CD4-positive, CD25-positive, alpha-beta regulatory T cell (primary cell): ENCODE measurements around the gene AKR1E2. TPM values are rescaled to one million over a fixed set of nuclear protein-coding genes. Genes with fewer than 3 reads are reported as not detected.

ENCODE experiments used
- ATAC-seq, 2 donors: fragments of 150-1000 bp; cut with Tn5 transposase; one replicate each; pipeline ENCODE4 v1.10.0; 2021; ENCODE audit warnings: low read depth in 2 of 2, moderate number of reproducible peaks in 2 of 2, moderate library complexity in 1 of 2
- DNase-seq, 3 donors: peaks; one replicate each; pipeline versions ENCODE4 v3.0.0 to v3.0.0-alpha.2; 2012 to 2022; ENCODE audit warnings: mixed read lengths in 1 of 3
- H3K27ac ChIP-seq: one replicate; pipeline ENCODE4 v1.7.0; 2013; ENCODE audit warnings: mild to moderate bottlenecking, low read length; ENCODE audit not compliant: insufficient read depth, poor library complexity, severe bottlenecking
- H3K27me3 ChIP-seq: one replicate; pipeline ENCODE4 v1.7.0; 2013; ENCODE audit warnings: low read length; ENCODE audit not compliant: control insufficient read depth, insufficient read depth
- H3K36me3 ChIP-seq: one replicate; pipeline ENCODE4 v1.7.0; 2013; ENCODE audit warnings: mild to moderate bottlenecking, low read length, moderate library complexity; ENCODE audit not compliant: control insufficient read depth, insufficient read depth
- H3K4me1 ChIP-seq: 2 replicates; pipeline ENCODE4 v1.7.0; 2013; ENCODE audit warnings: mild to moderate bottlenecking, low read length; ENCODE audit not compliant: insufficient read depth, control insufficient read depth, poor library complexity, severe bottlenecking
- H3K4me3 ChIP-seq: one replicate; pipeline ENCODE4 v1.7.0; 2013; ENCODE audit warnings: low read depth, mild to moderate bottlenecking, low read length, moderate library complexity
- H3K9me3 ChIP-seq, 2 experiments: 1 replicate in 1 of 2; 2 replicates in 1 of 2; pipeline ENCODE4 v1.7.0; 2013; ENCODE audit warnings: low read length in 2 of 2, mild to moderate bottlenecking in 1 of 2, moderate library complexity in 1 of 2; ENCODE audit not compliant: control insufficient read depth in 2 of 2
- H3K27ac Mint-ChIP-seq, 3 donors: one replicate each; pipeline ENCODE4 v1.8.0; 2020 to 2022; ENCODE audit warnings: mild to moderate bottlenecking in 3 of 3, mixed read lengths in 3 of 3, moderate library complexity in 2 of 3
- H3K27me3 Mint-ChIP-seq: one replicate; pipeline ENCODE4 v1.8.0; 2022; ENCODE audit warnings: mild to moderate bottlenecking, mixed read lengths
- H3K36me3 Mint-ChIP-seq: one replicate; pipeline ENCODE4 v1.8.0; 2020; ENCODE audit warnings: mixed read lengths
- H3K4me1 Mint-ChIP-seq, 4 donors: one replicate each; pipeline ENCODE4 v1.8.0; 2020 to 2022; ENCODE audit warnings: mixed read lengths in 4 of 4, mild to moderate bottlenecking in 1 of 4
- H3K4me3 Mint-ChIP-seq, 4 donors: one replicate each; pipeline ENCODE4 v1.8.0; 2020 to 2022; ENCODE audit warnings: mild to moderate bottlenecking in 4 of 4, mixed read lengths in 4 of 4, moderate library complexity in 3 of 4
- H3K9me3 Mint-ChIP-seq, 7 donors: one replicate each; pipeline ENCODE4 v1.8.0; 2020 to 2022; ENCODE audit warnings: mixed read lengths in 7 of 7, mild to moderate bottlenecking in 3 of 7, moderate library complexity in 2 of 7
- polyA plus RNA-seq, 4 donors: library from polyadenylated mRNA; unstranded; fragments of 300-500 nt; fragmentation: Illumina TruSeq; gene quantifications; one replicate each; pipeline ENCODE4 v1.2.3, GENCODE V29; 2021
- total RNA-seq: library from RNA; stranded (reverse); gene quantifications from one replicate; pipeline ENCODE4 v1.2.3, GENCODE V29; 2022

The AKR1E2 gene
- total and polyA plus RNA-seq, 5 donors from 2014 or later: 0.26 to 4.5 (median 0.76) TPM; not detected in 1

- DNase-seq (no peak), ATAC-seq (no peak)
- Histone ChIP-seq H3K9me3 (no peaks in the 10 kb centered on the region), H3K4me1 (peaks cover 5% of the 10 kb centered on the region), H3K27ac (no peak overlapping the region), H3K36me3 (no peaks in the 10 kb centered on the region), H3K27me3 (peaks cover 30% of the 10 kb centered on the region), H3K4me3 (no peak overlapping the region)
- H3K36me3 Mint-ChIP-seq: peaks cover 8% of the 10 kb centered on the region
- H3K4me3 Mint-ChIP-seq: peak overlapping the region; percentile 35 to 78 (median 72)
- no peak overlapping the region for H3K27ac Mint-ChIP-seq
- H3K9me3 Mint-ChIP-seq: peaks cover 0 to 2% (median 0%) of the 10 kb centered on the region in 7 donors
- H3K4me1 Mint-ChIP-seq: peaks cover 0 to 13% (median 7%) of the 10 kb centered on the region in 4 donors
- H3K27me3 Mint-ChIP-seq: peaks cover 70% of the 10 kb centered on the region
Observed at GRCh38 chr10:4826792-4827324, 851 bp downstream of the AKR1E2 start.

- H3K36me3 Mint-ChIP-seq: peaks cover 8% of the 10 kb centered on the region
- ATAC-seq (no peak), DNase-seq (no peak)
- Histone ChIP-seq H3K27me3 (peaks cover 30% of the 10 kb centered on the region), H3K36me3 (no peaks in the 10 kb centered on the region), H3K9me3 (no peaks in the 10 kb centered on the region), H3K4me1 (peaks cover 5% of the 10 kb centered on the region), H3K4me3 (no peak overlapping the region), H3K27ac (no peak overlapping the region)
- peaks cover 62% of the 10 kb centered on the region for H3K27me3 Mint-ChIP-seq
- no peak overlapping the region for H3K27ac Mint-ChIP-seq
- H3K9me3 Mint-ChIP-seq: peaks cover 0 to 1% (median 0%) of the 10 kb centered on the region in 7 donors
- peak overlapping the region in 1 of 4 donors; percentile 46 for H3K4me3 Mint-ChIP-seq
- peaks cover 0 to 13% (median 7%) of the 10 kb centered on the region in 4 donors for H3K4me1 Mint-ChIP-seq
Observed at GRCh38 chr10:4828005-4828404, 2.0 kb downstream of the AKR1E2 start.

GRCh38 chr10:4830551-4830950, 4.5 kb downstream of the AKR1E2 start:
- Mint-ChIP-seq H3K27me3 (peaks cover 48% of the 10 kb centered on the region), H3K9me3 (peaks cover 0 to 1% (median 0%) of the 10 kb centered on the region in 7 donors), H3K27ac (no peak overlapping the region), H3K4me3 (no peak overlapping the region), H3K4me1 (peaks cover 1 to 22% (median 8%) of the 10 kb centered on the region in 4 donors), H3K36me3 (peaks cover 11% of the 10 kb centered on the region)
- Histone ChIP-seq H3K36me3 (no peaks in the 10 kb centered on the region), H3K4me3 (no peak overlapping the region), H3K9me3 (no peaks in the 10 kb centered on the region), H3K27me3 (peaks cover 22% of the 10 kb centered on the region), H3K4me1 (peaks cover 5% of the 10 kb centered on the region), H3K27ac (no peak overlapping the region)
- DNase-seq (no peak), ATAC-seq (no peak)

- H3K4me3 Mint-ChIP-seq: no peak overlapping the region
- peaks cover 0 to 1% (median 0%) of the 10 kb centered on the region in 7 donors for H3K9me3 Mint-ChIP-seq
- no peak for ATAC-seq
- Histone ChIP-seq H3K27me3 (peaks cover 22% of the 10 kb centered on the region), H3K36me3 (no peaks in the 10 kb centered on the region), H3K4me3 (no peak overlapping the region), H3K27ac (no peak overlapping the region), H3K4me1 (peaks cover 8% of the 10 kb centered on the region), H3K9me3 (no peaks in the 10 kb centered on the region)
- no peak overlapping the region for H3K27ac Mint-ChIP-seq
- H3K4me1 Mint-ChIP-seq: peaks cover 4 to 22% (median 7%) of the 10 kb centered on the region in 4 donors
- no peak for DNase-seq
- peaks cover 44% of the 10 kb centered on the region for H3K27me3 Mint-ChIP-seq
- peaks cover 11% of the 10 kb centered on the region for H3K36me3 Mint-ChIP-seq
Observed at GRCh38 chr10:4831091-4831490, 5.1 kb downstream of the AKR1E2 start.

- H3K4me3 ChIP-seq: no peak overlapping the region
- Mint-ChIP-seq H3K36me3 (peaks cover 12% of the 10 kb centered on the region), H3K4me3 (no peak overlapping the region), H3K4me1 (peaks cover 4 to 22% (median 7%) of the 10 kb centered on the region in 4 donors), H3K27me3 (peaks cover 25% of the 10 kb centered on the region), H3K27ac (no peak overlapping the region), H3K9me3 (peaks cover 0 to 1% (median 0%) of the 10 kb centered on the region in 7 donors)
- DNase-seq (no peak), ATAC-seq (no peak)
- peaks cover 10% of the 10 kb centered on the region for H3K4me1 ChIP-seq
- H3K36me3 ChIP-seq: no peaks in the 10 kb centered on the region
- H3K9me3 ChIP-seq: no peaks in the 10 kb centered on the region
- H3K27ac ChIP-seq: no peak overlapping the region
- H3K27me3 ChIP-seq: peaks cover 14% of the 10 kb centered on the region
Observed at GRCh38 chr10:4833286-4833685, 7.3 kb downstream of the AKR1E2 start.

GRCh38 chr10:4834898-4835405, 8.9 kb downstream of the AKR1E2 start:
- no peak for ATAC-seq
- H3K27ac ChIP-seq: no peak overlapping the region
- H3K4me1 Mint-ChIP-seq: peaks cover 4 to 22% (median 7%) of the 10 kb centered on the region in 4 donors

GRCh38 chr10:4835494-4835918, 9.5 kb downstream of the AKR1E2 start:
- no peak overlapping the region for H3K27ac ChIP-seq
- H3K9me3 Mint-ChIP-seq: peaks cover 0 to 1% (median 0%) of the 10 kb centered on the region in 7 donors
- H3K9me3 ChIP-seq: no peaks in the 10 kb centered on the region
- DNase-seq (peak in 1 of 3 donors; percentile 58), ATAC-seq (no peak)
- H3K4me3 ChIP-seq: no peak overlapping the region
- H3K27ac Mint-ChIP-seq: peak overlapping the region in 1 of 3 donors; percentile 80
- H3K36me3 ChIP-seq: no peaks in the 10 kb centered on the region
- H3K27me3 ChIP-seq: peaks cover 4% of the 10 kb centered on the region
- peaks cover 12% of the 10 kb centered on the region for H3K36me3 Mint-ChIP-seq
- peaks cover 10% of the 10 kb centered on the region for H3K4me1 ChIP-seq
- H3K27me3 Mint-ChIP-seq: peaks cover 5% of the 10 kb centered on the region
- H3K4me3 Mint-ChIP-seq: peak overlapping the region in 1 of 4 donors; percentile 67
- H3K4me1 Mint-ChIP-seq: peaks cover 4 to 22% (median 7%) of the 10 kb centered on the region in 4 donors

More at GRCh38 chr10:4834898-4835405, 8.9 kb downstream of the AKR1E2 start:
- peaks cover 11% of the 10 kb centered on the region for H3K27me3 Mint-ChIP-seq
- H3K9me3 ChIP-seq: no peaks in the 10 kb centered on the region
- peaks cover 0 to 1% (median 0%) of the 10 kb centered on the region in 7 donors for H3K9me3 Mint-ChIP-seq
- no peaks in the 10 kb centered on the region for H3K36me3 ChIP-seq
- peaks cover 10% of the 10 kb centered on the region for H3K4me1 ChIP-seq
- no peak for DNase-seq
- H3K36me3 Mint-ChIP-seq: peaks cover 12% of the 10 kb centered on the region
- no peak overlapping the region for H3K4me3 ChIP-seq
- H3K4me3 Mint-ChIP-seq: no peak overlapping the region
- H3K27me3 ChIP-seq: peaks cover 5% of the 10 kb centered on the region
- peak overlapping the region in 1 of 3 donors; percentile 80 for H3K27ac Mint-ChIP-seq
